ENCODE results near the gene RERE.

The RERE gene

DNA sequence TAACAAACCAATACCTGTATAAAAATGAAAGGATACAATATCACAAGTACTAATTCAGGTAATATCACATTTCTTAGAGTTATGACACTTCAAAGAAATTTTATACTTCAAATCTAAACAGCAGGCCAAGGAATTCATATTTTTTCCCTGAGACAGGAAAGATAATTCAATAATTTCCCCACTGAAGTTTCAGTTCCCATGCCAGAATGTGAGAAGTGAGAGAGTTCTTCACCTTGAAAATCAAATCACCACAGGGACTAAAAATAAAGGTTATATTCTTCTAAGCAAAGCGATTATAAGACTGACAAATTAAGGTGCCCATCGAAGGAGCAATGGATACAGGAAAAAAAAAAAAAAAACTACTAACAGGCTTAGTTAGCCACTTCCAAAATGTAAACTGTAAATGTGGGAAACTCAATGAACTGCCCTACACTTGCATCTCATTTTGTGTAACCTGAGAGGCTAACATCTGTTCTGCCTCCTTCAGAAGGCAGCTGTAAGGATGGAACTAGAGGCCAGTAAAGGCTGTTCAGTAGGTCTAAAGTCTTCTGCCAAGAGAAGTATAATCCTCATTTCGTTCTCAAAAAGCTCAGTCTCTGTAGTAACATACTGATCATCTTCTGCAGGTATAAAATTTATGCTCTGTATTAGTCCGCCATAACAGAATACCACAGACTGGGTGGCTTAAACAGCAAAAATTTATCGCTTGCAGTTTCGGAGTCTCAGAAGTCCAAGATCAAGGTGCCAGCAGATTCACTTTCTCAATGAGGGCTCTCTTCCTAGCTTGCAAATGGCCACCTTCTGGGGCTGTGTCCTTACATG, 127.8 kb downstream of the RERE start:
- no peak overlapping the region for H3K4me3 ChIP-seq (ENCODE audit: low read depth, low read length)
- TF ChIP-seq, protein P1, sequence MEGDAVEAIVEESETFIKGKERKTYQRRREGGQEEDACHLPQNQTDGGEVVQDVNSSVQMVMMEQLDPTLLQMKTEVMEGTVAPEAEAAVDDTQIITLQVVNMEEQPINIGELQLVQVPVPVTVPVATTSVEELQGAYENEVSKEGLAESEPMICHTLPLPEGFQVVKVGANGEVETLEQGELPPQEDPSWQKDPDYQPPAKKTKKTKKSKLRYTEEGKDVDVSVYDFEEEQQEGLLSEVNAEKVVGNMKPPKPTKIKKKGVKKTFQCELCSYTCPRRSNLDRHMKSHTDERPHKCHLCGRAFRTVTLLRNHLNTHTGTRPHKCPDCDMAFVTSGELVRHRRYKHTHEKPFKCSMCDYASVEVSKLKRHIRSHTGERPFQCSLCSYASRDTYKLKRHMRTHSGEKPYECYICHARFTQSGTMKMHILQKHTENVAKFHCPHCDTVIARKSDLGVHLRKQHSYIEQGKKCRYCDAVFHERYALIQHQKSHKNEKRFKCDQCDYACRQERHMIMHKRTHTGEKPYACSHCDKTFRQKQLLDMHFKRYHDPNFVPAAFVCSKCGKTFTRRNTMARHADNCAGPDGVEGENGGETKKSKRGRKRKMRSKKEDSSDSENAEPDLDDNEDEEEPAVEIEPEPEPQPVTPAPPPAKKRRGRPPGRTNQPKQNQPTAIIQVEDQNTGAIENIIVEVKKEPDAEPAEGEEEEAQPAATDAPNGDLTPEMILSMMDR (IDR thresholded peaks at IDR 0.05; ENCODE audit: low read depth, low read length, missing control alignments), result no peak
- no peak for DNase-seq (ENCODE audit: low read depth)
- in situ Hi-C loops (cut with HindIII; ENCODE audit: low sequenced_read_pairs), result no loop called here

DNA sequence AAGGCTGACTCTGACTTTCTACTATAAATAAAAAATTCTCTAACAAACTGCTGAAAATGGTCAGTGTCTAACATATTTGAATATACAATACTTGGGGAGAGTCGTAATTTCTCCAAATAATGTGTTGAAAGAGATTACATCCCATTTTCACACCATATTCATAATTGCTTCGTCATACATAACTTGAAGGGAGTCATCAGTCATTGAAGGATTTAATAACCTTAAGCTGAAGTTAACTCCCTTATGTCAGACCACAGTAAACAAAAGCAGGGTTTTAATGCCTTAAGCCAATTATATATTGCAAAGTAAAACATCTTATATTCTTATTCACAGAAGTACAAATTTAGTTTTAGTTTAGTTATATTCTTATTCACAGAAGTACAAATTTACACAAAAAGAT, 129.9 kb downstream of the RERE start:
- in situ Hi-C loops (cut with HindIII; ENCODE audit: low sequenced_read_pairs), result no loop called here
- no peak for DNase-seq (ENCODE audit: low read depth)
- TF ChIP-seq, protein P1 (IDR thresholded peaks at IDR 0.05; ENCODE audit: low read depth, low read length, missing control alignments), result no peak
- no peak overlapping the region for H3K4me3 ChIP-seq (ENCODE audit: low read depth, low read length)

DNA sequence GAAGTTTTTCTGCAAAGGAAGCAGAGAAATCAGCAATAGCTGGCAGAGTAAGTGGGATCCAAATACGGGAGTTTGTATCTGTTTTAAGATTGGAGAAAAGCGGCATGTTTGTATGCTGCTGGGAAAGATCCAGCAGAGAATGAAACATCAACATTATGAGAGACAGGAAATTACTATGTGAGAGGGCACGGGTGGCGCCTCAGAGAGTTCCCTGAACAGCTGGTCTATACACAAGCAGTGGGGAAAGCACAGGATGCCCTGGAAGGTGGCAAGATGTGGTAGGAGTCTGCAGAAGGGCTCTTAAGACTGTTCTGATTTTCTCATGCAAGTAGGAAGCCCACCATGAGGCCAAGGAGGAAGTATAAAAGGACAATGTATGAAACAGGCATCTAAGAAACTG, 130.4 kb downstream of the RERE start:
- TF ChIP-seq, protein P1 (IDR thresholded peaks at IDR 0.05; ENCODE audit: low read depth, low read length, missing control alignments), result no peak
- DNase-seq (ENCODE audit: low read depth), result no peak
- H3K4me3 ChIP-seq (ENCODE audit: low read depth, low read length), result no peak overlapping the region
- in situ Hi-C loops (cut with HindIII; ENCODE audit: low sequenced_read_pairs), result no loop called here

DNA sequence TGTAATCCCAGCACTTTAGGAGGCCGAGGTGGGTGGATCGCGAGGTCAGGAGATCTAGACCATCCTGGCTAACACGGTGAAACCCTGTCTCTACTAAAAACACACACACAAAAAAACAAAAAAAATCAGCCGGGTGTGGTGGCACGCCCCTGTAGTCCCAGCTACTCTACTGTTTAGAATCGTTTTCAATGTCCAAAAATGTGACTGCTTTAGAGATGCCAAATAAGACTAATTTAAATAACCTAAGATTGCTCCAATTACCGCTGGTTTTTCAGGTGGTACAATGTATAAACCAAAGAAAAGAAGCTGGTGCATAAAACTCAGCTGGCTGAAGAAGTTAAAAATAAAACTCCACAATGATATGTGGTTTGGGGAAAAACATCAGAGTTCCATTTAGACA, 132.0 kb downstream of the RERE start:
- in situ Hi-C loops (cut with HindIII; ENCODE audit: low sequenced_read_pairs), result no loop called here

DNA sequence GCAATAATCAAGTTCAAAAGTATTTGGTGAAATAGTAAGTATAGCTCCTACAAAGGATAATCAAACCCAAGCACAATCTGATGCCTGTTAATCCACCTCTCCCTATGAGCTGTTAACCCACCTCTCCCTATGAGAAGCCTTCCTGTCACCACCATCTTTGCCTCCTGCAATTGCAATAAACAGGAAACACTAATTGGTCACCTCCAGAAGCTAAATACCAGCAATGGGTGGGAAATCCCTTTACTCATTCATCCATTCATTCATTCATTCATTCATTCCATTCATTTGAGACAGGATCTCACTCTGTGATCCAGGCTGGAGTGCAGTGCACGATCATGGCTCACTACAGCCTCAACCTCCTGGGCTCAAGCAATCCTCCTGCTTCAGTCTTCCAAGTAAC, 132.8 kb downstream of the RERE start:
- no peak for DNase-seq (ENCODE audit: low read depth)
- in situ Hi-C loops (cut with HindIII; ENCODE audit: low sequenced_read_pairs), result no loop called here
- no peak overlapping the region for H3K4me3 ChIP-seq (ENCODE audit: low read depth, low read length)
- TF ChIP-seq, protein P1 (IDR thresholded peaks at IDR 0.05; ENCODE audit: low read depth, low read length, missing control alignments), result no peak

More for the DNA sequence above, 132.0 kb downstream of the RERE start:
- TF ChIP-seq, protein P1 (IDR thresholded peaks at IDR 0.05; ENCODE audit: low read depth, low read length, missing control alignments), result no peak
- H3K4me3 ChIP-seq (ENCODE audit: low read depth, low read length), result no peak overlapping the region
- DNase-seq (ENCODE audit: low read depth), result no peak

DNA sequence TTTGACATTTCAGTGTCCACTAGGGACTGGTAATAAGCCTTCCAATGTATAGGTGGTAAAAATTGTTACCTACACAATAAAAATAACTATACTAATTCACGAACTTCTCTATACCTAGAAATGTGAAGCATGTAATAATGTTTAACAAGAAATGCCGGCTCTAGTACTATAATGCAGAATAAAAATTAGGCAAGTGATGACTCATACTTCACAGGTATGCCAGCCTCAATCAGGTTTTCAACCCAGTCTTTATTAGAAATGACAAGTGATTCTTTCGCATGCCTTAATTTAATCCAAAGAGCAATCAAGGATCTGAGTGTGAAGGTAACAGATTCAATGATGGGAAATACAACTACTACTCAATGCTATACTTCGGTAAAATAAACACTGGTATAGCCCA, 134.9 kb downstream of the RERE start:
- in situ Hi-C loops (cut with HindIII; ENCODE audit: low sequenced_read_pairs), result no loop called here
- DNase-seq (ENCODE audit: low read depth), result no peak
- TF ChIP-seq, protein P1 (IDR thresholded peaks at IDR 0.05; ENCODE audit: low read depth, low read length, missing control alignments), result no peak
- H3K4me3 ChIP-seq (ENCODE audit: low read depth, low read length), result no peak overlapping the region
